Activated CD8-positive, alpha-beta memory T cell treated with anti-CD3 and anti-CD28 coated beads, Interleukin-2, amount 50 U/mL, for 24 hours (primary cell): Measurements from ENCODE around the gene HSD17B2.

ENCODE experiments used
- DNase-seq: peaks from one replicate; pipeline ENCODE4 v3.0.0-alpha.2; 2020; ENCODE audit errors: extremely low read depth

The HSD17B2 gene

GRCh38 chr16:82019535-82019934 is 15.5 kb upstream of the HSD17B2 start:
- no peak for DNase-seq

GRCh38 chr16:82020051-82020450 is 15.0 kb upstream of the HSD17B2 start:
- no peak for DNase-seq

GRCh38 chr16:82023206-82023605 is 11.8 kb upstream of the HSD17B2 start:
- no peak for DNase-seq

GRCh38 chr16:82024316-82024715 is 10.7 kb upstream of the HSD17B2 start:
- no peak for DNase-seq

GRCh38 chr16:82024883-82025282 is 10.2 kb upstream of the HSD17B2 start:
- no peak for DNase-seq

GRCh38 chr16:82027629-82028064 is 7.4 kb upstream of the HSD17B2 start:
- DNase-seq = no peak

- no peak for DNase-seq
These were observed 3.7 kb upstream of the HSD17B2 start for GRCh38 chr16:82031116-82032084.

GRCh38 chr16:82033006-82033405 is 2.0 kb upstream of the HSD17B2 start:
- DNase-seq = no peak

- no peak for DNase-seq
These were observed 1.3 kb upstream of the HSD17B2 start for GRCh38 chr16:82033683-82034300.

- DNase-seq = no peak
These were observed 2.2 kb downstream of the HSD17B2 start for GRCh38 chr16:82037251-82037650.

- DNase-seq = no peak
These were observed 2.6 kb downstream of the HSD17B2 start for GRCh38 chr16:82037666-82038065.

- DNase-seq = no peak
These were observed 5.2 kb downstream of the HSD17B2 start for GRCh38 chr16:82040296-82040695.

GRCh38 chr16:82041542-82041941 is 6.5 kb downstream of the HSD17B2 start:
- no peak for DNase-seq

GRCh38 chr16:82042144-82042543 is 7.1 kb downstream of the HSD17B2 start:
- DNase-seq = no peak

GRCh38 chr16:82042846-82043245 is 7.8 kb downstream of the HSD17B2 start:
- DNase-seq = no peak

- DNase-seq = no peak
These were observed 8.9 kb downstream of the HSD17B2 start for GRCh38 chr16:82043680-82044584.

- no peak for DNase-seq
These were observed 9.5 kb downstream of the HSD17B2 start for GRCh38 chr16:82044585-82044911.

- DNase-seq = no peak
These were observed 10.4 kb downstream of the HSD17B2 start for GRCh38 chr16:82045465-82045864.

GRCh38 chr16:82046541-82046940 is 11.5 kb downstream of the HSD17B2 start:
- DNase-seq = no peak

GRCh38 chr16:82046941-82047340 is 11.9 kb downstream of the HSD17B2 start:
- DNase-seq = no peak

- no peak for DNase-seq
These were observed 12.3 kb downstream of the HSD17B2 start for GRCh38 chr16:82047374-82047773.

- DNase-seq = no peak
These were observed 12.7 kb downstream of the HSD17B2 start for GRCh38 chr16:82047787-82048186.
